ENCODE measurements around the gene EGLN2. TPM values are rescaled to one million over a fixed set of nuclear protein-coding genes. Genes with fewer than 3 reads are reported as not detected.
A peak's percentile ranks its signal among the peaks of the same experiment; 100 is the strongest.

EGLN2 gene
- total RNA-seq, 2 experiments from 2014 or later: 87.4 to 90.1 TPM

- DNase-seq (peak; percentile 89), ATAC-seq (no peak)
- Mint-ChIP-seq H3K27me3 (no peaks in the 10 kb centered on the region), H3K4me3 (peak overlapping the region; percentile 81), H3K36me3 (ENCODE audit: low read depth) (peaks cover 73% of the 10 kb centered on the region), H3K9me3 (no peaks in the 10 kb centered on the region), H3K4me1 (ENCODE audit: low read depth) (peaks cover 49% of the 10 kb centered on the region), H3K27ac (peak overlapping the region; percentile 92)
- TF ChIP-seq CTCF (IDR thresholded peaks at IDR 0.05): no peak
- CTCF ChIA-PET: interaction anchor here (1.4 to 5.7 kb wide), 4 partner anchors 11 to 65 kb away, joined by 3 to 36 read pairs (median 11); partner anchors contain the start of gene RAB4B
- POLR2A ChIA-PET: interaction anchor here (0.6 to 4.0 kb wide), 8 partner anchors 8 to 91 kb away, joined by 3 to 22 read pairs (median 6); partner anchors contain the start of genes COQ8B, MIA and RAB4B
- intact Hi-C loops (cut with micrococcal nuclease): loop anchor here (5.0 kb wide), 2 partner anchors 37 to 48 kb away; partner anchors contain the start of genes COQ8B and ITPKC
Measured at GRCh38 chr19:40754611-40755247, 44.3 kb upstream of the EGLN2 start.

- ChIA-PET CTCF (interaction anchor here (1.0 to 5.7 kb wide), 4 partner anchors 11 to 64 kb away, joined by 3 to 36 read pairs (median 11); partner anchors contain the start of gene RAB4B), POLR2A (interaction anchor here (1.2 to 4.0 kb wide), 6 partner anchors 8 to 92 kb away, joined by 3 to 22 read pairs (median 8); partner anchors contain the start of genes MIA and RAB4B)
- peak overlapping the region; percentile 81 for H3K4me3 Mint-ChIP-seq
- H3K36me3 Mint-ChIP-seq (ENCODE audit: low read depth): peaks cover 74% of the 10 kb centered on the region
- H3K9me3 Mint-ChIP-seq: no peaks in the 10 kb centered on the region
- peak overlapping the region; percentile 92 for H3K27ac Mint-ChIP-seq
- no peak for ATAC-seq
- H3K27me3 Mint-ChIP-seq: no peaks in the 10 kb centered on the region
- peaks cover 48% of the 10 kb centered on the region for H3K4me1 Mint-ChIP-seq (ENCODE audit: low read depth)
- TF ChIP-seq CTCF (IDR thresholded peaks at IDR 0.05): no peak
- intact Hi-C loops (cut with micrococcal nuclease): no loop called here
- DNase-seq: no peak
Measured at GRCh38 chr19:40755248-40755624, 43.8 kb upstream of the EGLN2 start.

GRCh38 chr19:40755791-40756190 is 43.2 kb upstream of the EGLN2 start:
- ChIA-PET POLR2A (interaction anchor here (1.1 to 4.0 kb wide), 5 partner anchors 7 to 51 kb away, joined by 4 to 22 read pairs (median 8); partner anchors contain the start of genes MIA and RAB4B), CTCF (interaction anchor here (1.0 to 5.7 kb wide), 4 partner anchors 10 to 64 kb away, joined by 3 to 36 read pairs (median 8); partner anchors contain the start of gene RAB4B)
- Mint-ChIP-seq H3K4me1 (ENCODE audit: low read depth) (peaks cover 52% of the 10 kb centered on the region), H3K4me3 (peak overlapping the region; percentile 81), H3K27me3 (no peaks in the 10 kb centered on the region), H3K36me3 (ENCODE audit: low read depth) (peaks cover 78% of the 10 kb centered on the region), H3K27ac (peak overlapping the region; percentile 92), H3K9me3 (no peaks in the 10 kb centered on the region)
- DNase-seq: no peak
- intact Hi-C loops (cut with micrococcal nuclease): no loop called here
- no peak for TF ChIP-seq CTCF (IDR thresholded peaks at IDR 0.05)
- no peak for ATAC-seq

GRCh38 chr19:40756502-40757110 is 42.4 kb upstream of the EGLN2 start:
- Mint-ChIP-seq H3K4me1 (ENCODE audit: low read depth) (peaks cover 57% of the 10 kb centered on the region), H3K4me3 (peak overlapping the region; percentile 62), H3K27me3 (no peaks in the 10 kb centered on the region), H3K27ac (peak overlapping the region; percentile 92), H3K36me3 (ENCODE audit: low read depth) (peaks cover 78% of the 10 kb centered on the region), H3K9me3 (no peaks in the 10 kb centered on the region)
- POLR2A ChIA-PET: interaction anchor here (0.6 to 2.5 kb wide), 6 partner anchors 9 to 50 kb away, joined by 3 to 12 read pairs (median 4); no protein-coding TSS in a partner anchor
- peak; percentile 67 for DNase-seq
- peak; percentile 40 for ATAC-seq
- no peak for TF ChIP-seq CTCF (IDR thresholded peaks at IDR 0.05)
- intact Hi-C loops (cut with micrococcal nuclease): no loop called here
- CTCF ChIA-PET: interaction anchor here (1.3 to 5.7 kb wide), 5 partner anchors 21 to 186 kb away, joined by 3 to 36 read pairs (median 5); partner anchors contain the start of gene RAB4B
